Astrocyte (in vitro differentiated cells and primary cell): ENCODE results near the gene ICOS. TPM values are rescaled to one million over a fixed set of nuclear protein-coding genes. Genes with fewer than 3 reads are reported as not detected.

Experiments
- DNase-seq: peaks from one replicate; pipeline ENCODE4 v3.0.0-alpha.2; 2010; ENCODE audit warnings: low read depth
- FAIRE-seq: peaks from 2 replicates; lab custom pipeline; 2011; peaks lifted over from hg19 to GRCh38; lab: Jason Lieb, UNC
- H2AFZ ChIP-seq: 2 replicates; pipeline ENCODE4 v1.6.0; 2012; ENCODE audit warnings: low read depth, low read length, inconsistent platforms
- H3K27ac ChIP-seq: 2 replicates; pipeline ENCODE4 v1.5.1; 2011; ENCODE audit warnings: low read depth, low read length, inconsistent platforms
- H3K27me3 ChIP-seq: 2 replicates; pipeline ENCODE4 v1.6.0; 2011; ENCODE audit warnings: low read length, inconsistent platforms; ENCODE audit not compliant: insufficient read depth
- H3K36me3 ChIP-seq: 2 replicates; pipeline ENCODE4 v1.5.1; 2011; ENCODE audit warnings: low read length, inconsistent platforms; ENCODE audit not compliant: insufficient read depth
- H3K4me1 ChIP-seq: 2 replicates; pipeline ENCODE4 v1.5.1; 2011; ENCODE audit warnings: low read length, inconsistent platforms; ENCODE audit not compliant: insufficient read depth
- H3K4me2 ChIP-seq: 2 replicates; pipeline ENCODE4 v1.6.0; 2012; ENCODE audit warnings: low read length, inconsistent platforms
- H3K4me3 ChIP-seq: 2 replicates; pipeline ENCODE4 v1.5.1; 2011; ENCODE audit warnings: low read depth, mild to moderate bottlenecking, low read length, inconsistent platforms; ENCODE audit not compliant: insufficient read depth
- H3K79me2 ChIP-seq: 2 replicates; pipeline ENCODE4 v1.6.0; 2012; ENCODE audit warnings: mild to moderate bottlenecking, low read length, inconsistent platforms; ENCODE audit not compliant: insufficient read depth
- H3K9ac ChIP-seq: 2 replicates; pipeline ENCODE4 v1.6.0; 2012; ENCODE audit warnings: mild to moderate bottlenecking, low read length, inconsistent platforms
- H3K9me3 ChIP-seq: 2 replicates; pipeline ENCODE4 v1.5.1; 2012; ENCODE audit warnings: low read depth, mild to moderate bottlenecking, low read length, inconsistent platforms; ENCODE audit not compliant: insufficient read depth
- H4K20me1 ChIP-seq: 2 replicates; pipeline ENCODE4 v1.6.0; 2012; ENCODE audit warnings: low read length, inconsistent platforms; ENCODE audit not compliant: insufficient read depth
- H3K27ac Mint-ChIP-seq: one replicate; pipeline ENCODE4 v1.8.0; 2021; ENCODE audit warnings: mild to moderate bottlenecking, mixed read lengths; ENCODE audit not compliant: unreplicated experiment
- H3K27me3 Mint-ChIP-seq: one replicate; pipeline ENCODE4 v1.8.0; 2021; ENCODE audit warnings: low read depth, mixed read lengths; ENCODE audit not compliant: unreplicated experiment
- H3K36me3 Mint-ChIP-seq: one replicate; pipeline ENCODE4 v1.8.0; 2021; ENCODE audit warnings: low read depth, mixed read lengths; ENCODE audit not compliant: unreplicated experiment
- H3K4me1 Mint-ChIP-seq: one replicate; pipeline ENCODE4 v1.8.0; 2021; ENCODE audit warnings: low read depth, mixed read lengths; ENCODE audit not compliant: unreplicated experiment
- H3K4me3 Mint-ChIP-seq: one replicate; pipeline ENCODE4 v1.8.0; 2021; ENCODE audit warnings: mild to moderate bottlenecking, moderate library complexity, mixed read lengths; ENCODE audit not compliant: unreplicated experiment
- H3K9me3 Mint-ChIP-seq: one replicate; pipeline ENCODE4 v1.8.0; 2021; ENCODE audit warnings: mild to moderate bottlenecking, mixed read lengths; ENCODE audit not compliant: unreplicated experiment
- EZH2 ChIP-seq: IDR thresholded peaks from 2 replicates; pipeline ENCODE4 v1.6.1; 2012; ENCODE audit warnings: mild to moderate bottlenecking, low read length, inconsistent platforms; ENCODE audit not compliant: insufficient read depth
- total RNA-seq: library from RNA; stranded (reverse); gene quantifications from 2 replicates; pipeline ENCODE4 v1.2.1, GENCODE V29; 2021
- TF ChIP-seq, protein P1 (sequence below): IDR thresholded peaks from 2 replicates; pipeline ENCODE4 v1.5.1; 2011; ENCODE audit warnings: low read depth, mild to moderate bottlenecking, inconsistent platforms, low read length, moderate library complexity; ENCODE audit not compliant: insufficient read depth

ICOS gene
- total RNA-seq, 1 donor from 2014 or later = not detected

DNA sequence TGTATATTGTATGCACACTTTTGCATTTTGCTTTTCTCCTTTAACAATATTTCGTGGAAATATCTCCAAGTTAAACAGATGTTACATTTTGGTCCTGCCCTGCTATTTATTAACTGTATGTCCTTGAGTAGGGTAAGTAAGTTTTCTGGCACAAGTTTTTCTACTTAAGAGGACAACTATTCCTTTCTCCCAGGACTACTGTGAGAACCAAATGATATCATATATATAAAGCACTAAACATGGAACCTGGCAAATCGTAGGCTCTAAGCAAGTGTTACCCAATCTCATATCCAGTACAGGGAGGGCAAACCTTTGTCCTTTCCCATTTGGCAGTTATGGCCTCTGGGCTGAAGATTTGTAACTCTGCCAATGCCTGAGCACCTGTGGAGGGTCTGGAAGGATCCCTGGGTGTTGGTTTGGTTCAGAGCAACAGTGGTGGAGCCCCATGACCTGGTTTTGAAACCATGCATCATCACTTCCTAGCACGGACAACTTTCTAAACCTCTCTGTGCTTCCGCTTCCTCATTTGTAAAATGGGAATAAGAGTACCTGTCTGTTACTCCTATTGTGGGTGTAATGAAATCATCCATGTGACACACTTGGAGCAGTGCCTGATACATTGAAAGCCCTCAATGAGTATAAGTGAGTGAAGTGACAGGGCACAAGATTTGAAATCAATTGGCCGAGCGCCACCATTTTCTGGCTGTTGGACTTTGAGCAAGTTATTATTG is 28.3 kb upstream of the ICOS start:
- H3K27ac ChIP-seq = no peak overlapping the region
- Mint-ChIP-seq H3K27ac (no peak overlapping the region), H3K36me3 (no peaks in the 10 kb centered on the region), H3K4me1 (peaks cover 3% of the 10 kb centered on the region), H3K4me3 (no peak overlapping the region), H3K9me3 (peaks cover 2% of the 10 kb centered on the region), H3K27me3 (no peaks in the 10 kb centered on the region)
- no peaks in the 10 kb centered on the region for H3K27me3 ChIP-seq
- H3K79me2 ChIP-seq = no peaks in the 10 kb centered on the region
- H2AFZ ChIP-seq = no peak overlapping the region
- DNase-seq = no peak
- H3K4me1 ChIP-seq = peaks cover 7% of the 10 kb centered on the region
- no peak for TF ChIP-seq EZH2
- TF ChIP-seq, protein P1, sequence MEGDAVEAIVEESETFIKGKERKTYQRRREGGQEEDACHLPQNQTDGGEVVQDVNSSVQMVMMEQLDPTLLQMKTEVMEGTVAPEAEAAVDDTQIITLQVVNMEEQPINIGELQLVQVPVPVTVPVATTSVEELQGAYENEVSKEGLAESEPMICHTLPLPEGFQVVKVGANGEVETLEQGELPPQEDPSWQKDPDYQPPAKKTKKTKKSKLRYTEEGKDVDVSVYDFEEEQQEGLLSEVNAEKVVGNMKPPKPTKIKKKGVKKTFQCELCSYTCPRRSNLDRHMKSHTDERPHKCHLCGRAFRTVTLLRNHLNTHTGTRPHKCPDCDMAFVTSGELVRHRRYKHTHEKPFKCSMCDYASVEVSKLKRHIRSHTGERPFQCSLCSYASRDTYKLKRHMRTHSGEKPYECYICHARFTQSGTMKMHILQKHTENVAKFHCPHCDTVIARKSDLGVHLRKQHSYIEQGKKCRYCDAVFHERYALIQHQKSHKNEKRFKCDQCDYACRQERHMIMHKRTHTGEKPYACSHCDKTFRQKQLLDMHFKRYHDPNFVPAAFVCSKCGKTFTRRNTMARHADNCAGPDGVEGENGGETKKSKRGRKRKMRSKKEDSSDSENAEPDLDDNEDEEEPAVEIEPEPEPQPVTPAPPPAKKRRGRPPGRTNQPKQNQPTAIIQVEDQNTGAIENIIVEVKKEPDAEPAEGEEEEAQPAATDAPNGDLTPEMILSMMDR = no peak
- FAIRE-seq = no peak
- H3K9ac ChIP-seq = no peak overlapping the region
- H3K9me3 ChIP-seq = no peaks in the 10 kb centered on the region
- H3K36me3 ChIP-seq = no peaks in the 10 kb centered on the region
- no peaks in the 10 kb centered on the region for H4K20me1 ChIP-seq
- no peak overlapping the region for H3K4me2 ChIP-seq
- no peak overlapping the region for H3K4me3 ChIP-seq

DNA sequence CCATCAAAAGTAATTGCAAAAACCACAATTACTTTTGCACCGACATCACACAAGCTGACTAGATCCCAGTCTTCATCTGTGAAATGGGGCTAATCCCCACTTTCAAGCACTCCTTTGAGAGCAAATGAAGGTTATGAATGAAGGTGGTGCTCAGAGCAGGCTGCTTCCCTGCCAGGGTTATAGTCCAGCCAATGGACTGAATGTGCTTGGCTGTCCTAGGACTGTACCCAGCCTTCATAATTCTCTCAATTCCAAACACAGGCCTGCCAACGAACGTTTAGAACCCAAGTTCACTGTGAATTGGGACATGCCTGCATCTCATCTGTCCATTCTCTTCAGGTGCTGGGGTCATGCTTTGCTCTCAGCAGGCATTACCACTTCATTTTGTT is 27.8 kb upstream of the ICOS start:
- Histone ChIP-seq H2AFZ (no peak overlapping the region), H3K79me2 (no peaks in the 10 kb centered on the region), H3K27ac (no peak overlapping the region), H3K36me3 (no peaks in the 10 kb centered on the region), H3K4me2 (peak overlapping the region; percentile 70), H3K9ac (no peak overlapping the region), H4K20me1 (no peaks in the 10 kb centered on the region), H3K27me3 (no peaks in the 10 kb centered on the region), H3K9me3 (no peaks in the 10 kb centered on the region), H3K4me1 (peaks cover 7% of the 10 kb centered on the region), H3K4me3 (no peak overlapping the region)
- H3K9me3 Mint-ChIP-seq = peaks cover under 1% of the 10 kb centered on the region
- H3K4me1 Mint-ChIP-seq = peaks cover 3% of the 10 kb centered on the region
- FAIRE-seq = no peak
- H3K36me3 Mint-ChIP-seq = no peaks in the 10 kb centered on the region
- no peak overlapping the region for H3K4me3 Mint-ChIP-seq
- no peak for TF ChIP-seq EZH2
- TF ChIP-seq, protein P1 = no peak
- H3K27ac Mint-ChIP-seq = no peak overlapping the region
- DNase-seq = no peak
- no peaks in the 10 kb centered on the region for H3K27me3 Mint-ChIP-seq

DNA sequence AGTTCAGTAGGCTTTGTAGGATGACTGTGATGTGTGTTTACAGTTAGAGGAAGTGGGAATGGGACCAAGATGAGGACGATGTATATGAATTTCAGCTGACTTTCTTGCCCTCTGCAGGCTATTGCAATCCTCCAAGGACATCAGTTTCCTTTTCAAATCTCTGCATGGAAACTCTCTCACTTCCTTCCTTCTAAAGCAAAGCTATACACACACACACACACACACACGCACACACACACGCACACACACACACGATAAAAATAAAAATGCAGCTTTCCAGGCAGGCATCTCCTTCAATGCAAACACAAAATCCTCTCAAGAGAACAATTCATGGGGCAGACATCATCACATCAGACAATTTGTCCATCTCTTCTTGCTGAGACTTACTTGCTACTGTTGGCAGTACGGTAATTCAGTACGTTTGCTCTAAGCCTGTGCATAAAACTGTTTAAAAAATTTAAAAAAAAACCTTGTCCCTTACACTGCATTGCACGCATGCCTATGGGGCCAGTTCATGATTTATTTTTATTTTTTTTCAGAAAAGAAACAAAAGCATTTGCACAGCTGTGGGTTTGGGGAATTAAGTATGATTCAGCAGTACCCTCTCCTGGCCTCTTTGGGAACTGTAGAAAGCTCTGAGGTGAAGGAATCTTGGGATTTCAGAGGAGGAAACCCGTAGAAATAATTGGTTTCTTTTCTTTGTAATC is 27.1 kb upstream of the ICOS start:
- H3K27ac Mint-ChIP-seq = no peak overlapping the region
- peak overlapping the region; percentile 17 for H3K9ac ChIP-seq

More for the DNA sequence above, 27.1 kb upstream of the ICOS start:
- Histone ChIP-seq H3K27ac (no peak overlapping the region), H2AFZ (peak overlapping the region; percentile 21), H3K4me1 (peaks cover 7% of the 10 kb centered on the region), H3K27me3 (no peaks in the 10 kb centered on the region), H3K79me2 (no peaks in the 10 kb centered on the region), H4K20me1 (no peaks in the 10 kb centered on the region), H3K9me3 (no peaks in the 10 kb centered on the region), H3K4me3 (no peak overlapping the region), H3K36me3 (no peaks in the 10 kb centered on the region), H3K4me2 (peak overlapping the region; percentile 70)
- DNase-seq (peak; percentile 56), FAIRE-seq (peak; percentile 13)
- H3K27me3 Mint-ChIP-seq = no peaks in the 10 kb centered on the region
- H3K4me3 Mint-ChIP-seq = no peak overlapping the region
- H3K9me3 Mint-ChIP-seq = no peaks in the 10 kb centered on the region
- no peak for TF ChIP-seq EZH2
- TF ChIP-seq, protein P1 = peak; percentile 91
- peaks cover 3% of the 10 kb centered on the region for H3K4me1 Mint-ChIP-seq
- no peaks in the 10 kb centered on the region for H3K36me3 Mint-ChIP-seq
